OCI-LY1 (cell line): ENCODE results near the gene SPATA9.

Experiments used
- H2AFZ ChIP-seq: fragments of 200-600 bp; sonication (generic), shearing (Covaris generic); 2 replicates; pipeline ENCODE4 v1.6.0; 2014; ENCODE audit warnings: antibody characterized with exemption, mild to moderate bottlenecking, low read length
- H3F3A ChIP-seq: fragments of 200-600 bp; sonication (generic), shearing (Covaris generic); 2 replicates; pipeline ENCODE4 v1.6.0; 2014; ENCODE audit warnings: mild to moderate bottlenecking, antibody characterized with exemption, low read length, moderate library complexity; ENCODE audit not compliant: insufficient read depth
- H3K27ac ChIP-seq: fragments of 200-600 bp; sonication (generic); 2 replicates; pipeline ENCODE4 v1.5.1; 2014; ENCODE audit warnings: low read length, mixed run types, mild to moderate bottlenecking, low read depth; ENCODE audit not compliant: poor library complexity, severe bottlenecking
- H3K27me3 ChIP-seq: fragments of 200-600 bp; sonication (generic); 2 replicates; pipeline ENCODE4 v1.6.0; 2014; ENCODE audit warnings: antibody characterized with exemption, mild to moderate bottlenecking, low read length, moderate library complexity; ENCODE audit not compliant: insufficient read depth
- H3K36me3 ChIP-seq: fragments of 200-600 bp; sonication (generic); 2 replicates; pipeline ENCODE4 v1.6.1; 2014; ENCODE audit warnings: mild to moderate bottlenecking, antibody characterized with exemption, low read length, moderate library complexity, mixed read lengths; ENCODE audit not compliant: insufficient read depth
- H3K4me1 ChIP-seq: fragments of 200-600 bp; sonication (generic); 2 replicates; pipeline ENCODE4 v1.5.1; 2014; ENCODE audit warnings: mild to moderate bottlenecking, low read length, moderate library complexity; ENCODE audit not compliant: insufficient read depth, severe bottlenecking
- H3K4me2 ChIP-seq: fragments of 200-600 bp; sonication (generic), shearing (Covaris generic); 2 replicates; pipeline ENCODE4 v1.6.1; 2014; ENCODE audit warnings: low read length
- H3K4me3 ChIP-seq: fragments of 200-600 bp; sonication (generic); 2 replicates; pipeline ENCODE4 v1.5.1; 2014; ENCODE audit warnings: low read length, low read depth, mild to moderate bottlenecking, mixed read lengths; ENCODE audit not compliant: poor library complexity, severe bottlenecking
- H3K79me2 ChIP-seq: fragments of 200-600 bp; shearing (Covaris generic); 2 replicates; pipeline ENCODE4 v1.6.1; 2016; ENCODE audit warnings: mixed run types, low read length, mixed read lengths; ENCODE audit not compliant: insufficient read depth
- H3K9ac ChIP-seq: fragments of 200-600 bp; sonication (generic), shearing (Covaris generic); 2 replicates; pipeline ENCODE4 v1.6.1; 2014; ENCODE audit warnings: mild to moderate bottlenecking, low read length, mixed read lengths
- H3K9me2 ChIP-seq: fragments of 200-600 bp; sonication (generic), shearing (Covaris generic); 2 replicates; pipeline ENCODE4 v1.6.1; 2014; ENCODE audit warnings: low read depth, mild to moderate bottlenecking, low read length, mixed read lengths
- H3K9me3 ChIP-seq: fragments of 200-600 bp; shearing (Covaris generic); 2 replicates; pipeline ENCODE4 v1.6.1; 2014; ENCODE audit warnings: low read length, mixed read lengths
- H4K20me1 ChIP-seq: fragments of 200-600 bp; sonication (generic), shearing (Covaris generic); 2 replicates; pipeline ENCODE4 v1.6.0; 2016; ENCODE audit warnings: mild to moderate bottlenecking, low read length; ENCODE audit not compliant: insufficient read depth
- EZH2 ChIP-seq: fragments of 200-600 bp; sonication (generic), shearing (Covaris generic); IDR thresholded peaks from 2 replicates; pipeline ENCODE4 v1.8.0; 2017; ENCODE audit warnings: borderline replicate concordance, mixed run types, mild to moderate bottlenecking, antibody characterized with exemption, low read length, moderate library complexity, mixed read lengths
- TF ChIP-seq, protein P1 (sequence below): fragments of 200-600 bp; sonication (generic), shearing (Covaris generic); IDR thresholded peaks from 2 replicates; pipeline ENCODE4 v1.5.1; 2017; ENCODE audit warnings: mild to moderate bottlenecking, antibody characterized with exemption, low read length, moderate library complexity, mixed read lengths

The SPATA9 gene

GRCh38 chr5:95660060-95660459, 22.7 kb downstream of the SPATA9 start:
- Histone ChIP-seq H3K4me3 (no peak overlapping the region), H3K36me3 (no peaks in the 10 kb centered on the region), H4K20me1 (no peaks in the 10 kb centered on the region), H3K9ac (no peak overlapping the region), H3K27ac (no peak overlapping the region), H3K27me3 (no peaks in the 10 kb centered on the region), H3K79me2 (no peaks in the 10 kb centered on the region), H3K9me3 (no peaks in the 10 kb centered on the region), H2AFZ (no peak overlapping the region), H3K9me2 (no peaks in the 10 kb centered on the region), H3K4me1 (no peaks in the 10 kb centered on the region), H3K4me2 (no peak overlapping the region), H3F3A (no peaks in the 10 kb centered on the region)
- TF ChIP-seq EZH2 = no peak
- TF ChIP-seq, protein P1, sequence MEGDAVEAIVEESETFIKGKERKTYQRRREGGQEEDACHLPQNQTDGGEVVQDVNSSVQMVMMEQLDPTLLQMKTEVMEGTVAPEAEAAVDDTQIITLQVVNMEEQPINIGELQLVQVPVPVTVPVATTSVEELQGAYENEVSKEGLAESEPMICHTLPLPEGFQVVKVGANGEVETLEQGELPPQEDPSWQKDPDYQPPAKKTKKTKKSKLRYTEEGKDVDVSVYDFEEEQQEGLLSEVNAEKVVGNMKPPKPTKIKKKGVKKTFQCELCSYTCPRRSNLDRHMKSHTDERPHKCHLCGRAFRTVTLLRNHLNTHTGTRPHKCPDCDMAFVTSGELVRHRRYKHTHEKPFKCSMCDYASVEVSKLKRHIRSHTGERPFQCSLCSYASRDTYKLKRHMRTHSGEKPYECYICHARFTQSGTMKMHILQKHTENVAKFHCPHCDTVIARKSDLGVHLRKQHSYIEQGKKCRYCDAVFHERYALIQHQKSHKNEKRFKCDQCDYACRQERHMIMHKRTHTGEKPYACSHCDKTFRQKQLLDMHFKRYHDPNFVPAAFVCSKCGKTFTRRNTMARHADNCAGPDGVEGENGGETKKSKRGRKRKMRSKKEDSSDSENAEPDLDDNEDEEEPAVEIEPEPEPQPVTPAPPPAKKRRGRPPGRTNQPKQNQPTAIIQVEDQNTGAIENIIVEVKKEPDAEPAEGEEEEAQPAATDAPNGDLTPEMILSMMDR = no peak

- Histone ChIP-seq H3K79me2 (no peaks in the 10 kb centered on the region), H3K4me1 (no peaks in the 10 kb centered on the region), H3K36me3 (no peaks in the 10 kb centered on the region), H3K9me2 (no peaks in the 10 kb centered on the region), H3K4me2 (no peak overlapping the region), H4K20me1 (no peaks in the 10 kb centered on the region), H3K9ac (no peak overlapping the region), H3K4me3 (no peak overlapping the region), H3K9me3 (no peaks in the 10 kb centered on the region), H3K27ac (no peak overlapping the region), H3K27me3 (no peaks in the 10 kb centered on the region), H2AFZ (no peak overlapping the region), H3F3A (no peaks in the 10 kb centered on the region)
- TF ChIP-seq, protein P1 = no peak
- no peak for TF ChIP-seq EZH2
These were observed 27.2 kb downstream of the SPATA9 start for GRCh38 chr5:95655575-95655974.

DNA sequence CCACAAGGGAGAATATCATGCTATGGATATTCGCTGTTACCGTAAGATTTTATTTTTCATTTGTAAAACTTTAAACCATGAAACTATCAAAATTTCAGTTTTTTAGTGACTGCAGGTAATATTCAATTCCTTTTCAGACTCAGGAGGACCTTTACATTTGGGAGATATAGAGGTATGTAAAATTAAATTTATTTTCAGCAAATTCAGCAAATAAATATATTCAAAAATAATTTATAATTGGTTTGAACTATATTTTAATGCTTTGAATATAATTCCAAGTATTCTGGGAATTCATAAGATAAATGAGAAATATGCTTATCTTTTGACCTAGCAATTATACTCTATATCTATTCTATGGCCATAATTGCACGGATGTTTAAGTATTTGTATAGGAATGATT, 28.6 kb downstream of the SPATA9 start:
- Histone ChIP-seq H3K27me3 (no peaks in the 10 kb centered on the region), H3K27ac (no peak overlapping the region), H3K9ac (no peak overlapping the region), H3F3A (no peaks in the 10 kb centered on the region), H3K9me2 (no peaks in the 10 kb centered on the region), H2AFZ (no peak overlapping the region), H3K4me3 (no peak overlapping the region), H3K9me3 (no peaks in the 10 kb centered on the region), H4K20me1 (no peaks in the 10 kb centered on the region), H3K36me3 (no peaks in the 10 kb centered on the region), H3K4me2 (no peak overlapping the region), H3K79me2 (no peaks in the 10 kb centered on the region), H3K4me1 (no peaks in the 10 kb centered on the region)
- TF ChIP-seq, protein P1 = no peak
